Stimulated activated CD4-positive, alpha-beta T cell treated with anti-CD3 and anti-CD28 coated beads, TNF-alpha, amount 100 ng/mL, for 1 hour (primary cell): Measurements from ENCODE around the gene TNPO3.
"Not testable (repeated sequence)": the region's sequence is repeated elsewhere in the genome, so short reads cannot be mapped to it uniquely, and the experiment has no call there.

Experiments used
- DNase-seq, 3 donors: peaks; one replicate each; pipeline ENCODE4 v3.0.0-alpha.2; 2020; ENCODE audit warnings: low read depth in 3 of 3, low spot score in 1 of 3

TNPO3 gene

GRCh38 chr7:128924707-128925588 is 130.0 kb downstream of the TNPO3 start:
- DNase-seq, result no peak

- no peak for DNase-seq
Observed at GRCh38 chr7:128923411-128923800, 131.5 kb downstream of the TNPO3 start.

GRCh38 chr7:128922496-128923410 is 132.2 kb downstream of the TNPO3 start:
- no peak for DNase-seq

GRCh38 chr7:128921866-128922440 is 133.0 kb downstream of the TNPO3 start:
- DNase-seq, result no peak

GRCh38 chr7:128920913-128921582 is 133.9 kb downstream of the TNPO3 start:
- DNase-seq, result no peak

- no peak for DNase-seq
Observed at GRCh38 chr7:128919881-128920799, 134.8 kb downstream of the TNPO3 start.

GRCh38 chr7:128919241-128919640 is 135.7 kb downstream of the TNPO3 start:
- no peak for DNase-seq

- no peak for DNase-seq
Observed at GRCh38 chr7:128918016-128918665, 136.8 kb downstream of the TNPO3 start.

- DNase-seq, result no peak
Observed at GRCh38 chr7:128917122-128917521, 137.8 kb downstream of the TNPO3 start.

- DNase-seq, result no peak
Observed at GRCh38 chr7:128916643-128916915, 138.3 kb downstream of the TNPO3 start.

GRCh38 chr7:128915841-128916642 is 138.9 kb downstream of the TNPO3 start:
- DNase-seq, result no peak

- no peak for DNase-seq
Observed at GRCh38 chr7:128915271-128915819, 139.6 kb downstream of the TNPO3 start.

- no peak for DNase-seq
Observed at GRCh38 chr7:128914566-128915151, 140.3 kb downstream of the TNPO3 start.

- no peak for DNase-seq
Observed at GRCh38 chr7:128913870-128914565, 140.9 kb downstream of the TNPO3 start.

GRCh38 chr7:128912709-128913495 is 142.0 kb downstream of the TNPO3 start:
- DNase-seq, result not testable (repeated sequence)

- no peak for DNase-seq
Observed at GRCh38 chr7:128912281-128912680, 142.6 kb downstream of the TNPO3 start.
